Kidney glomerular epithelial cell (primary cell): ENCODE measurements around the gene PDGFRB.

Experiments used
- DNase-seq: peaks from one replicate; lab custom pipeline; 2025; lab: John Stamatoyannopoulos, UW

Gene PDGFRB

GRCh38 chr5:150065886-150066285, 89.8 kb downstream of the PDGFRB start:
- no peak for DNase-seq

- no peak for DNase-seq
Measured at GRCh38 chr5:150065346-150065745, 90.3 kb downstream of the PDGFRB start.

- no peak for DNase-seq
Measured at GRCh38 chr5:150064681-150065220, 90.9 kb downstream of the PDGFRB start.
